K562 (cell line): ENCODE measurements around the gene SLC28A1. TPM values are rescaled to one million over a fixed set of nuclear protein-coding genes. Genes with fewer than 3 reads are reported as not detected.

Experiments used
- ATAC-seq: fragments of 200-7000 bp; cut with Tn5 transposase; 3 replicates; pipeline ENCODE4 v1.9.1; 2020; ENCODE audit warnings: moderate library complexity
- BruUV-seq: library from RNA; stranded (reverse); fragments of 400-500 nt; replicated peaks from 2 replicates; lab custom pipeline; 2021; lab: Mats Ljungman, UMichigan
- CTCF ChIA-PET: fragments of 300-600 bp; formaldehyde crosslinking; extraction: SDS; loops from one replicate; lab custom pipeline; 2021; ENCODE audit warnings: low intra/inter-chr PET ratio; lab: Yijun Ruan, JAX
- POLR2A ChIA-PET: fragments of 300-600, 350-650 bp; sonication (Branson Sonifier 250); formaldehyde crosslinking; extraction: SDS; loops from one replicate; lab custom pipeline; 2021; ENCODE audit warnings: antibody characterized with exemption, inconsistent platforms; lab: Yijun Ruan, JAX
- DNase-seq, 4 experiments: peaks; one replicate each; pipeline versions ENCODE4 v3.0.0 to v3.0.0-alpha.2; 2011 to 2018; ENCODE audit warnings: low spot score in 3 of 4, mixed read lengths in 3 of 4; ENCODE audit errors: extremely low read depth in 1 of 4
- FAIRE-seq: peaks from 2 replicates; lab custom pipeline; 2011; peaks lifted over from hg19 to GRCh38; lab: Jason Lieb, UNC
- H2AFZ ChIP-seq: 2 replicates; pipeline ENCODE4 v1.6.0; 2011; ENCODE audit warnings: low read depth, low read length, control low read depth, inconsistent platforms
- H3K27ac ChIP-seq: fragments of 200-600 bp; 3 replicates; pipeline ENCODE4 v1.8.0; 2011; ENCODE audit warnings: low read depth, mild to moderate bottlenecking, control low read depth, inconsistent platforms, low read length, moderate library complexity, mixed read lengths; ENCODE audit errors: extremely low read depth
- H3K27me3 ChIP-seq, 2 experiments: fragments of 300-600 bp in 1 of 2; 2 replicates in 1 of 2; 3 replicates in 1 of 2; pipeline versions ENCODE4 v1.6.0 to v1.8.0; 2011; ENCODE audit warnings: inconsistent platforms in 2 of 2, low read length in 2 of 2, mild to moderate bottlenecking in 1 of 2, mixed read lengths in 1 of 2, moderate library complexity in 1 of 2; ENCODE audit not compliant: control insufficient read depth in 2 of 2, insufficient read depth in 2 of 2
- H3K36me3 ChIP-seq: fragments of 300-600 bp; 3 replicates; pipeline ENCODE4 v1.8.0; 2011; ENCODE audit warnings: mild to moderate bottlenecking, low read length, inconsistent platforms; ENCODE audit not compliant: control insufficient read depth, insufficient read depth
- H3K4me1 ChIP-seq, 2 experiments: fragments of 200-600 bp in 1 of 2; replicated peaks in 1 of 2; 2 replicates in 1 of 2; 3 replicates in 1 of 2; pipeline versions ENCODE4 v1.5.1 to v1.8.0; 2011; ENCODE audit warnings: inconsistent platforms in 2 of 2, low read length in 2 of 2, mild to moderate bottlenecking in 1 of 2, mixed read lengths in 1 of 2, moderate library complexity in 1 of 2; ENCODE audit not compliant: control insufficient read depth in 2 of 2, insufficient read depth in 2 of 2
- H3K4me2 ChIP-seq: 2 replicates; pipeline ENCODE4 v1.6.1; 2011; ENCODE audit warnings: low read length, control low read depth, inconsistent platforms, mixed read lengths; ENCODE audit not compliant: insufficient read depth
- H3K4me3 ChIP-seq: fragments of 200-600 bp; sonication (generic), shearing (Covaris generic); 2 replicates; pipeline ENCODE4 v1.5.1; 2016; ENCODE audit warnings: control low read depth, inconsistent platforms
- H3K79me2 ChIP-seq: fragments of 200-600 bp; 3 replicates; pipeline ENCODE4 v1.8.0; 2011; ENCODE audit warnings: low read length, inconsistent platforms; ENCODE audit not compliant: control insufficient read depth, insufficient read depth
- H3K9ac ChIP-seq, 2 experiments: 2 replicates each; pipeline versions ENCODE4 v1.6.0 to v1.6.1; 2011; ENCODE audit warnings: low read depth in 2 of 2, low read length in 2 of 2, control low read depth in 1 of 2, inconsistent platforms in 1 of 2, mild to moderate bottlenecking in 1 of 2, mixed read lengths in 1 of 2; ENCODE audit not compliant: insufficient read depth in 1 of 2
- H3K9me1 ChIP-seq: one replicate; pipeline ENCODE4 v1.6.0; 2011; ENCODE audit warnings: inconsistent platforms, mild to moderate bottlenecking, low read length, moderate library complexity; ENCODE audit not compliant: control insufficient read depth, insufficient read depth
- H3K9me3 ChIP-seq: replicated peaks from 2 replicates; pipeline ENCODE4 v1.5.1; 2011; ENCODE audit warnings: low read depth, low read length, inconsistent platforms; ENCODE audit not compliant: control insufficient read depth, insufficient read depth
- H4K20me1 ChIP-seq: replicated peaks from 2 replicates; pipeline ENCODE4 v1.6.1; 2011; ENCODE audit warnings: low read length, inconsistent platforms, mixed read lengths; ENCODE audit not compliant: control insufficient read depth, insufficient read depth
- CBFA2T2 ChIP-seq: fragments of 450-650 bp; conservative IDR thresholded peaks from 2 replicates; pipeline ENCODE4 v1.6.1; 2017; ENCODE audit warnings: mild to moderate bottlenecking
- CBFA2T3 ChIP-seq: fragments of 450-650 bp; IDR thresholded peaks from 2 replicates; pipeline ENCODE4 v1.6.1; 2017
- CBX8 ChIP-seq: fragments of 200-600 bp; sonication (generic); IDR thresholded peaks from 2 replicates; pipeline ENCODE4 v1.6.1; 2012; ENCODE audit warnings: borderline replicate concordance, mixed run types, low read depth, mild to moderate bottlenecking, moderate library complexity, mixed read lengths, low read length, control low read depth, inconsistent platforms; ENCODE audit not compliant: poor library complexity, severe bottlenecking; ENCODE audit errors: extremely low read depth
- DPF2 ChIP-seq: fragments of 450-650 bp; IDR thresholded peaks from 2 replicates; pipeline ENCODE4 v1.6.1; 2016
- MED1 ChIP-seq: sonication (generic); formaldehyde crosslinking; IDR thresholded peaks from 2 replicates; pipeline ENCODE4 v1.8.1; 2023; ENCODE audit warnings: missing genetic modification reagents, borderline replicate concordance
- TCF3 ChIP-seq: sonication (generic); formaldehyde crosslinking; IDR thresholded peaks from 2 replicates; pipeline ENCODE4 v1.4.0; 2020; ENCODE audit warnings: mild to moderate bottlenecking, missing genetic modification reagents
- TSC22D4 ChIP-seq: fragments of 450-650 bp; IDR thresholded peaks from 2 replicates; pipeline ENCODE4 v1.6.1; 2016; ENCODE audit warnings: missing genetic modification characterization, missing biosample characterization, control low read depth
- TSHZ1 ChIP-seq: fragments of 250-450 bp; sonication (Bioruptor Pico); IDR thresholded peaks from 2 replicates; pipeline ENCODE4 v1.4.0; 2020; ENCODE audit warnings: mild to moderate bottlenecking, moderate library complexity
- ZBTB1 ChIP-seq: sonication (generic); formaldehyde crosslinking; IDR thresholded peaks from 2 replicates; pipeline ENCODE4 v1.8.1; 2023; ENCODE audit warnings: missing genetic modification reagents, low read depth, mild to moderate bottlenecking, borderline replicate concordance
- ZBTB34 ChIP-seq: fragments of 250-450 bp; sonication (Bioruptor Pico); IDR thresholded peaks from 2 replicates; pipeline ENCODE4 v1.8.0; 2021; ENCODE audit warnings: mild to moderate bottlenecking, moderate library complexity
- ZC3H4 ChIP-seq: sonication (generic); formaldehyde crosslinking; IDR thresholded peaks from 2 replicates; pipeline ENCODE4 v1.9.0; 2021; ENCODE audit warnings: missing genetic modification reagents, borderline replicate concordance
- ZNF263 ChIP-seq: sonication (generic); formaldehyde crosslinking; IDR thresholded peaks from 2 replicates; pipeline ENCODE4 v1.8.0; 2022; ENCODE audit warnings: mild to moderate bottlenecking, missing genetic modification reagents, borderline replicate concordance
- WGBS: fragments of 100-300 bp; shearing (Covaris generic); methylation state at CpG from one replicate; pipeline ENCODE4 v1.1.6; 2016; ENCODE audit warnings: low coverage, mixed read lengths; ENCODE audit not compliant: insufficient coverage; ENCODE audit errors: missing lambda C conversion rate; 5-methylcytosine and 5-hydroxymethylcytosine counted together
- in situ Hi-C: fragments of 300-500 bp; cut with MboI; formaldehyde crosslinking; loops from 4 replicates; pipeline ENCODE4 v1.15.0; 2018; ENCODE audit warnings: inconsistent platforms, mixed read lengths
- intact Hi-C: fragments of 100-400 bp; cut with micrococcal nuclease; formaldehyde crosslinking; loops from 2 replicates; pipeline ENCODE4 v1.14.2; 2022
- polyA plus RNA-seq, 8 experiments: library from polyadenylated mRNA; depleted of rRNA in 4 of 8; stranded (reverse) in 5 of 8; unstranded in 3 of 8; fragments of >200 nt; fragmentation: Nextera tagmentation in 2 of 8; fragmentation: Illumina TruSeq in 1 of 8; extraction: Ambion mirVana in 2 of 8; extraction: Trizol in 1 of 8; gene quantifications; 2 replicates each; pipeline versions ENCODE4 v1.2.1 to v1.2.3, GENCODE V29; 2011 to 2014; ENCODE audit warnings: inconsistent platforms in 1 of 8, missing spikeins in 1 of 8
- total RNA-seq, 7 experiments: library from RNA; depleted of rRNA in 6 of 7; stranded (reverse); fragments of >200 nt in 6 of 7; fragmentation: Illumina TruSeq in 2 of 7; extraction: Trizol in 2 of 7; gene quantifications; 2 replicates each; pipeline versions ENCODE4 v1.2.1 to v1.2.3, GENCODE V29; 2011 to 2021; ENCODE audit warnings: low replicate concordance in 1 of 7

The SLC28A1 gene
- total and polyA plus RNA-seq, 9 of the 15 experiments (the other 6 are each of a cell fraction or from before 2014, with no cell fraction given): 0.04 TPM; not detected in 8

GRCh38 chr15:84913360-84913723, 28.9 kb downstream of the SLC28A1 start:
- BruUV-seq: no TSS peak
- H2AFZ ChIP-seq: peak overlapping the region; percentile 60; the same call in 1 of the 2 replicates
- FAIRE-seq: no peak

GRCh38 chr15:84914351-84914750, 29.9 kb downstream of the SLC28A1 start:
- FAIRE-seq (no peak), DNase-seq (no peak), ATAC-seq (no peak)
- in situ Hi-C loops: no loop called here
- Histone ChIP-seq H3K27me3 (no peaks in the 10 kb centered on the region), H3K4me1 (peaks cover 27 to 38% of the 10 kb centered on the region in 2 experiments), H3K9me1 (no peaks in the 10 kb centered on the region), H4K20me1 (no peaks in the 10 kb centered on the region), H3K4me3 (no peak overlapping the region), H2AFZ (peak overlapping the region; percentile 81; the same call in 1 of the 2 replicates), H3K4me2 (peak overlapping the region; percentile 74), H3K36me3 (no peaks in the 10 kb centered on the region), H3K9ac (peak overlapping the region in 1 of 2 experiments; percentile 48; a peak in 2 of 4 replicates), H3K9me3 (no peaks in the 10 kb centered on the region), H3K79me2 (no peaks in the 10 kb centered on the region), H3K27ac (no peak overlapping the region; the same call in 2 of the 3 replicates)
- intact Hi-C loops: no loop called here
- POLR2A ChIA-PET: interaction anchor here (0.7 to 1.4 kb wide), 3 partner anchors 9 to 21 kb away, joined by 3 read pairs; no protein-coding TSS in a partner anchor
- WGBS: 45% methylated on average over 5 of the region's 5 CpGs
- no TSS peak for BruUV-seq
- CTCF ChIA-PET: no interaction called here
- TF ChIP-seq ZBTB1 (CRISPR knock-in tag): no peak
- no peak for TF ChIP-seq TSHZ1 (CRISPR knock-in tag)
- TF ChIP-seq MED1: no peak
- TF ChIP-seq ZC3H4 (CRISPR knock-in tag): no peak
- TF ChIP-seq ZNF263 (CRISPR knock-in tag): no peak
- TF ChIP-seq TSC22D4 (tag): no peak
- TF ChIP-seq CBX8: no peak
- no peak for TF ChIP-seq ZBTB34 (CRISPR knock-in tag)

More at GRCh38 chr15:84913360-84913723, 28.9 kb downstream of the SLC28A1 start:
- H3K27ac ChIP-seq: no peak overlapping the region
- no peaks in the 10 kb centered on the region for H4K20me1 ChIP-seq
- WGBS: 6% methylated on average over 2 of the region's 2 CpGs
- CTCF ChIA-PET: no interaction called here
- DNase-seq (no peak), ATAC-seq (no peak)
- H3K79me2 ChIP-seq: no peaks in the 10 kb centered on the region
- H3K9ac ChIP-seq: peak overlapping the region in 1 of 2 experiments; percentile 59; a peak in 1 of 4 replicates
- POLR2A ChIA-PET: interaction anchor here (0.6 to 0.8 kb wide), 2 partner anchors 10 to 299 kb away, joined by 3 read pairs; no protein-coding TSS in a partner anchor
- no peak overlapping the region for H3K4me3 ChIP-seq
- no peaks in the 10 kb centered on the region for H3K36me3 ChIP-seq
- H3K4me1 ChIP-seq: peaks cover 31 to 38% of the 10 kb centered on the region in 2 experiments
- no peaks in the 10 kb centered on the region for H3K9me1 ChIP-seq
- in situ Hi-C loops (no loop called here), intact Hi-C loops (no loop called here)
- H3K9me3 ChIP-seq: no peaks in the 10 kb centered on the region
- H3K4me2 ChIP-seq: peak overlapping the region; percentile 27; the same call in 1 of the 2 replicates
- no peaks in the 10 kb centered on the region for H3K27me3 ChIP-seq
- TF ChIP-seq DPF2 (no peak), CBFA2T3 (peak; percentile 26; the same call in 1 of the 2 replicates), CBFA2T2 (0 out of 2 replicates have a peak, but pooled peaks have one; percentile 5), TCF3 (peak; percentile 37; the same call in 1 of the 2 replicates)
